Prostate gland (tissue), 2 donors: ENCODE results near the gene GPS2.

Source experiments
- POLR2AphosphoS5 ChIP-seq: sonication (generic); formaldehyde crosslinking; IDR thresholded peaks from one replicate; pipeline ENCODE4 v1.6.1; 2017; ENCODE audit warnings: antibody characterized with exemption
- TF ChIP-seq, protein P1 (sequence below), 4 experiments: fragments of 200-600 bp in 2 of 4; fragments of 450-650 bp in 2 of 4; sonication (generic) in 2 of 4; IDR thresholded peaks; 1 replicate in 3 of 4; 2 replicates in 1 of 4; pipeline ENCODE4 v1.5.1; 2016 to 2019; ENCODE audit warnings: antibody characterized with exemption in 4 of 4, mild to moderate bottlenecking in 2 of 4, moderate library complexity in 2 of 4

DNA sequence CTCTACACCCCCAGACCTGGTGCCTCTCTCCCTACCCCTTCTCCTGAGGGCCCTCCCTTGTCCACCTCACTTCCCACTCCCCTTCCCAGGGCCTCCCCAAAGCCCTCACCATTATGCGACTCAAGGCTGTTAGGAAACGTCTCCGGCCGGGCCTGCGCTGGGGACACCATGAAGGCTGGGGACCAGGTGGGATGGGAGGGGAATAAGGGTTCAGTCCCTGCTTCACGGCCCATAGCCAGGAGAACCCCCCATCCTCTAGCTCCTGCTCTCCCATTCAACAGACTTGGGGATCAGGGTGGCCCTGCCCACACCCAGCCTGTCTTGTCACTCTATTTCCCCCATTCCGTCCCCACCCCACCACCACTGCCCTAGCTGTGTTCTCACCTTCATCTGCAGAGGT lies 11.9 kb upstream of the GPS2 start:
- TF ChIP-seq, protein P1, sequence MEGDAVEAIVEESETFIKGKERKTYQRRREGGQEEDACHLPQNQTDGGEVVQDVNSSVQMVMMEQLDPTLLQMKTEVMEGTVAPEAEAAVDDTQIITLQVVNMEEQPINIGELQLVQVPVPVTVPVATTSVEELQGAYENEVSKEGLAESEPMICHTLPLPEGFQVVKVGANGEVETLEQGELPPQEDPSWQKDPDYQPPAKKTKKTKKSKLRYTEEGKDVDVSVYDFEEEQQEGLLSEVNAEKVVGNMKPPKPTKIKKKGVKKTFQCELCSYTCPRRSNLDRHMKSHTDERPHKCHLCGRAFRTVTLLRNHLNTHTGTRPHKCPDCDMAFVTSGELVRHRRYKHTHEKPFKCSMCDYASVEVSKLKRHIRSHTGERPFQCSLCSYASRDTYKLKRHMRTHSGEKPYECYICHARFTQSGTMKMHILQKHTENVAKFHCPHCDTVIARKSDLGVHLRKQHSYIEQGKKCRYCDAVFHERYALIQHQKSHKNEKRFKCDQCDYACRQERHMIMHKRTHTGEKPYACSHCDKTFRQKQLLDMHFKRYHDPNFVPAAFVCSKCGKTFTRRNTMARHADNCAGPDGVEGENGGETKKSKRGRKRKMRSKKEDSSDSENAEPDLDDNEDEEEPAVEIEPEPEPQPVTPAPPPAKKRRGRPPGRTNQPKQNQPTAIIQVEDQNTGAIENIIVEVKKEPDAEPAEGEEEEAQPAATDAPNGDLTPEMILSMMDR (IDR thresholded peaks at IDR 0.05): no peak
- TF ChIP-seq POLR2AphosphoS5: no peak
